HG02885 (cell line): ENCODE results near the gene SH3BP4.

Experiments
- ATAC-seq: cut with Tn5 transposase; IDR thresholded peaks from one replicate; pipeline ENCODE4 v1.9.1; 2021; ENCODE audit warnings: mild to moderate bottlenecking; ENCODE audit not compliant: unreplicated experiment, poor library complexity

SH3BP4 gene

DNA sequence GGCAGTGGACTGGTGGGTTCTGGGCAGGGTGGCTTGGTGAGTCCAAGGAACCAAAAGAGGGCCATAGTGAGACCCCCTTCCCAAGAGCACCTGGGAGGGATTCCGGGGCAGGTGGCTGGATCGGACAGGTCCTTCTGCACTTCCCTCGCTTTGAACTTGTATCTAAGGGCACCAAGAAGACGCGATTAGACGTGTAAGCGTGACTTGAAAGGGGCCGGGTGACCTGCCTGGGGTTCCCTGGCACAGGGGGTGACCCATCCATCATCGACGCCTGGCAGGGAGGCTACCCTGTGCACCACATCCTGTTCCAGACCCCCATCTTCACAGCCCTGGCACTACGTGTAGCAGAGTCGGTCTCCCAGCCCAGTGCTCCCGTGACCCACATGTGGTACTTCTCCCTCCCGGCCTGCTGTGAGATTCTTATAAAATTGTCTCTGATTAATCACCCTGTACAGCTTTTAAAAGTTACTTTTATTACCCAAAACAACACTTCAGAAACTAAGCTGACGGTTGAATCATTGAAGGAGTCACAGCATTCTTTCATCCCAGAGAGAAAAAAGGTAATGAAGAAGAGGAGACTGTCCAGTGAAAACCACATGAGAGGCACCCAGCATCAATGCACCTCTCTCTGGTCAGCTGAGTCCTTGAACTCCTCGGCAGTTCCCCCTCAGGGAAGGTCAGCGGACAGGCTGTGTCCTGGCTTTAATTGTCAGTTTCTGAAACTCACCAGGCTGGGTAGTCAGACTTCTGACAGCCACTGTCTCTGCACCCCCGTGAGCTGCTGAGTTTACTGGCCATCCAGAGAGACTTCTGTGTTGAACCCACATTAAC lies 13.0 kb downstream of the SH3BP4 start:
- ATAC-seq = no peak

DNA sequence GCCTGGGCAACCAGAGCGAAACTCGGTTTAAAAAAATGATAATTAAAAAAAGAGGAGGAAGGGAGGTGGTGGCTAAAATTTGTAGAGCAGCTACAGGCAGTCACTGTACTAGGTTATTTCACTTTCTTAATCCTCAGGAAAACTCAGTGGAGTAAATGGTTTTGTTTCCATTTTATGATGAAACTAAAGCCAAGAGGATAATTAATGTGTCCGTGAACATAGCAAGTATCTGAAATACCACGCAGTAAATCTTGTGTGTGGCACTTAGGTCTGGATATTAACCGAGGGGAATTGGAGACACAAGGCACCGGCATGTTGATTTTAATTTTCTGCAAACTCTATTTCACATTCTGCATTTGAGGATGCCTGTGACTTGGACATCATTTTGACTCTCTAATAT lies 14.5 kb downstream of the SH3BP4 start:
- ATAC-seq = no peak

DNA sequence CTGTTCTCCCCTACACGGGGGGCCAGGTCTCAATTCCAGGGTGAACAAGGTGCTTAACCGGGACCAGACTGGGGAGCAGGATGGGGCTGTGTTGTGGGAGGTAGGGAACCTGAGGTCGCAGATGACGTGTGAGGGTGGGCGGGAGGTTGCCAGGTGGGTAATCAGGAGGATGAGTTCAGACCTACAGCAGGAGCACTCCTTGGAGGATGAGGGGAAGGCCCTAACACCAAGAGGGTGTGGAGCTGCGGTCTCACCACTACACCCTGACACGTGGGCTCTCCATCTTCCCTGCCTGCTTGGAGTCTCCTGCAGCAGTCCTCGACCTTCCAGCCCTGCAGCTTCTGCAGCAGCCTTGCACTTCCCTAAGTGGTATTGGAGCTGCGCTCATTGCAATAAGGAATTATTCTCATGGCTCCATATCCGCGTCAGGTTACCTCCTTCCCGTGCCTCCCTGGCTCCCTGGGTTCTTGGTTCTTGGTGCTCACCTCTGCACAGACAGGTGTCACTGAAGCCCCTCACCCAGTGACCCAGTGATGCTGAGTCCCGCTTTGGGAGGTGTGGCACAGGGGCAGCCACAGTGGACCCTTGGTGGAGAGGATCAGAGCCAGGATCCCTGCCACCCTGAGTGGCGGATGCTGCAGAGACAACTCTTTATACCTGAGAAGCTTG lies 15.5 kb downstream of the SH3BP4 start:
- ATAC-seq = no peak

DNA sequence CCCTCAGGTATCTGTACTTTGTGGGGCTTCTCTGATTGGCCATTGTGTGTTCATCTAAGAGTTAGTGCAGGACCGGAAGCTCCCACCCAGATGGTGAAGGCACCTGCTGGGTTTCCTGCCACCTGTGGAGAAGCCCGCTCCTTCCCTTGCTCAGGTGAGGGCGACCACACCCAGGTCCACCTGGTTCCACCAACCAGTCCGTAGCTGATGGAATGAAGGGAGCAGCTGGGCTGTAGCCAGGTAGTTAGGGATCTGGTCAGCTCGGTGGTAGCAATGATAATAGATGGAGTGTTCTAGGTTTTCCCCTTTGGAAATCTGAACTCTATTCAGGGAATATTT lies 16.0 kb downstream of the SH3BP4 start:
- no peak for ATAC-seq

DNA sequence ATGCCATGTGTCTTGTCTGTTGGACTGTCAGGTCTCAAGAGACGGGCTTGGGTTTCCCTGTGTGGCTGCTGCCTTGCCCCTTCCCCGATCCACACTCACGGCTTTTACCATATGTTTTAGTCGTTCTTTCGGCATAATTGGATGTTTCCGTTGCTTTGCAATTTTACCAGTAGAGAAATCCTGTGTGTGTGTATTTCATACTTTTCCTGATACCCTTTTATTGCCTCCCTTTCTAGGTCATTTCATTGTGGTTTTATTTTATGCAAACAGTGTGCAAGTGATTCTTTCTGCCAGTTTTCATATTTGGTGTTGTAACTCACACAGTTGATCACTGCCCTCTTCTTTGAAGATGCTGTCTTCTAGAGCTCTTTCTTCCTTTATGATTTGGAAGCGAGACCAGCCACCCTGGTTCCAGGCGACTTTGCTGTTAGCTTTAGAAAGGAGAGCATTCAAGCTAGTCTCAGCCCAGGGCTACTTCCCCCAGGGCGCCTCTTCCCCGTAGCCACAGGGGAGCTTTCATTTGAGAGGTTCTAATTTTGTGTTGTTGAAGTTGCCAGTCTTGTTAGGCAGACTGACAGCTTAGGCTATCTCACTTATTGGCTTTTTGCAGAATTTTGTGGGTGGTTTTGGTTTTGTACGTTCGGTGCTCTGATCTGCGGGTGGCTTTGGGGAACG lies 17.0 kb downstream of the SH3BP4 start:
- no peak for ATAC-seq

DNA sequence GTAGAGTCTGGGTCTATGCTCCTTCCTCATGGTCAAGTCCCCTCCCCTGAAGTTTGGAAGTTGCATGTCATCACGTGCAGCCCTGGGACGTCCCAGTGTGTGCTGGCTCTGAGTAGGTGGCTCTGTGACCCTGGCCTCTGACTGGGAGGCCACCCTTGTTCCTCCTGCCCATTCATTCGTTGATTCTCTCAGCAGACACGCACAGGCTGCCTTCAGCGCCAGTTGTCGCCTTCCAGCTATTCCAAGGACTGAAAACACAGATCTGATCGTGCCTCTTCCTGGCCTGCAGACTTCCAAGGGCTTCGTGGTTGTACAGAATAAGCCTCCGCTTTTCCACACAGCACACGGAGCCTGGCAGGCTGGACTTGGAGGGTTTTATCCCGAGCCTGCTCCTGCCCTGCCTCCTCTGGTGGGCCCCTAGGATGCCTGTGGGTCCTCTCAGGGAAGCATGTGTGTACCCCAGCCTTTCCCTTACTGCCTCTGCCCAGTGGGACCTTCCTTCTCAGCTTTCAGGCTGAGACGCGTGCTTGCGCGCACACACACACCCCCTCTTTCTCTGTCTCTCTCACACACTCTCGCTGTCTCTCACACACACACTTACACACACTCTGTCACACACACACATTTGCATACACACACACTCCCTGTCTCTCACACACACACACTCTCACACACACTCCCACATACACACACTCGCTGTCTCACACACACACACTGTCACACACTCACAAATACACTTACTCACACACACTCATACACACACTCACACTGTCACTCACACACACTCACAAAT lies 17.7 kb downstream of the SH3BP4 start:
- no peak for ATAC-seq

DNA sequence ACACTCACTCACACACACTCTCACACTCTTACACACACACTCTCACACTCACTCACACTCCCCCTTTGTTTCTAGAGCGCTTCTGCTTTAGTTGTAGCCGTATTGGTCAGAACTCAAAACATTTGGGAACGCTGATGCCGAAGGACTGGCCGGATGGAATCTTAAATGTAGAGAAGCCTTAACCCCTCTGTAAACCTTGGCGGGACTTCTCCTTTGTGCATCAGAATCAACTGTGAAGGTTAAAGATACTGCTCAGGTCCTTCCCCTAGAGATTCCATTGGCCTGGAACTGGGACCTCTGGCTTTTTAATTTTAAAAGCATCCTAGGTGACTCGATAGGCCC lies 18.3 kb downstream of the SH3BP4 start:
- ATAC-seq = no peak

DNA sequence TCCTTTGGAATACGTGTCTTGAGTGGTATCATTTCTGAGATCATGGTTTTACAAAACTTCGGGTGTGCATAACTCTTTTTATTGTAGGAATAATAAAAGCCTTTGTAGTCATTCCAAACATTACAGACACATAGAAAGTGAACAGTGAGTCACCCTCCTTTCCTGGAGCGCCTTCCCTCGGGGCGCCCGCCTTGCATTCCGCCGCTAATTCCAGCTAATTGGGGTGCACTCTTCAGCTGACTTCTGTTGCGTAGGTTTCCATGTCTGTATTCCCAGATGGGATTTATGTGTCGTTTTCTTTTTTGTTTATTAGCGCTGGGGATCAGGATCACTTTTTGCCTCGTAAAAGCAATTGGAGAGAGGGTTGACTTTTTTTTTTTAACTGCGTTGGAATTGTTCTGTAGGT lies 18.7 kb downstream of the SH3BP4 start:
- ATAC-seq = no peak

DNA sequence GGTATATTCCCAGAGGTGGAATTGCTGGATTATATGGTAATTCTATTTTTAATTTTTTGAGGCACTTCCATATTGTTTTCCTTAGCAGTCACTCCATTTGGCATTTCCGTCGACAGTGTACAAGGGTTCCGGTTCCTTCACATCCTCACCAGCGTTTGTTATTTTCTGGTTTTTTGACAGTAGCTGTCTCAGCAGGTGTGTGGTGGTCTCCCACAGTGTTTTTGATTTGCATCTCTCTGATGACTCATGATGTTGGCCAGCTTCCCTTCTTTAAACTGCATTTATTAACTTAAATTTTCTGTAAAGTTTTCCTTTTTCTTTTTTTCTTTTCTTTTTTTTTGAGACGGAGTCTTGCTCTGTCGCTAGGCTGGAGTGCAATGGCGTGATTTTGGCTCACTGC lies 19.7 kb downstream of the SH3BP4 start:
- no peak for ATAC-seq

DNA sequence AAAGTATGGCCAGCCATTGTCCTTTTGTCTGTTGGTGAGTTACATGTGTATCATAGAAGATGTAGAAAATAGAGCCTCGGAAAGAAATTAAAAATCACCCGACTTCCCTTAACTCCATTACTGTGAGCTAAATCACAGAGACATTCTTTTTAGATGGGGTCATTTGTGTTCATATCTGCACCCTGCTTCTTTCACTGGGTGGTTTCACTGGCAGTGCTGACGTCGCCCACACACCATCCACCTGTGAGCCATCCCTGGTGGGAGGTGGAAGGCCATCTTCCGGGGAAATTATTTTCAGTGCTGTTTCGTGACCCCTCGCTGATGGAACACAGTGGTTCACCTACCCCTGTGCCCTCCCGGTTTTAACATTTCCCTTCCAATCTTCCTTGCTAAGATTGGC lies 21.2 kb downstream of the SH3BP4 start:
- no peak for ATAC-seq

DNA sequence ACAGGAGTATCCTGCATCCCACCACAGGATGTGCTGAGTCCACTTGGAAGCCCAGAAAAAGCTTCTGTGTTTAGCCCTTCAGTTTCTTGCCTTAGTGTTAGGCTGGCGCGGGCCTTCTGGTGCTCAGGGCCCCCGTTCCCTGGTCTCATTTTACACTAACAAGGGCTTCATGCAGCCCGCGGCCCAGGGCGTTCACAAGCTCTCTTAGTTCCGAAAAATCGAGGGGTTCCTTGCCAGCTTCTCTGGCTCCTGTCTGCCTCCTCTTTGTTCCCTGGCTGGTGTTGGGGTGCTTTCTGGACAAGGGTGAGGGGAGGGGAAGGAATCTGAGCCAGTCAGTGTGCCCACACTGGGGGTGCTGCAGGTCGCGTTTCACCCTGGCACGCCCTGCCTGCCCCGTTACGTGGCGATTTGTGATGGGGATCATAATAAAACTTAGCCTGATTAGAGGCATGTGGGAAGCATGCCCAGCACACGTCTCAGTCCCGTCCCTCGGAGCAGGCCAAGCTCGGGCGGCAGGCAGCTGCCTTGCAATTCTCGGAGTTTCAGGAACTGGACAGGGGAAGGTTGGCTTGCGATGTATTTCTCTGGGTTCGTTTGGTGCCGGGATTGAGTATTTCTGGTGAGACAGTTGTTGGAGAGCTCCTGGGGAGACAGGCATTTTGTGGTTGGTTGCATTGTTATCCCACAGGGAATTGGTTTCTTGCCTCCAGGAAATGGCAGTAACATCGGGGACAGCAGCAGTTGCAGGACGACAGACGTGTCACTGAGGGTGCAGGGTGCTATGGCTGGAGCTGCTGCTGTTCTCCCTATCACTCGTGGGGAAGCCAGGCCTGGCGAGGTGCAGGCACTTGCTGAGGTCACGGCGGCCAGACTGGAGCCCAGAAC lies 22.9 kb downstream of the SH3BP4 start:
- ATAC-seq = no peak

DNA sequence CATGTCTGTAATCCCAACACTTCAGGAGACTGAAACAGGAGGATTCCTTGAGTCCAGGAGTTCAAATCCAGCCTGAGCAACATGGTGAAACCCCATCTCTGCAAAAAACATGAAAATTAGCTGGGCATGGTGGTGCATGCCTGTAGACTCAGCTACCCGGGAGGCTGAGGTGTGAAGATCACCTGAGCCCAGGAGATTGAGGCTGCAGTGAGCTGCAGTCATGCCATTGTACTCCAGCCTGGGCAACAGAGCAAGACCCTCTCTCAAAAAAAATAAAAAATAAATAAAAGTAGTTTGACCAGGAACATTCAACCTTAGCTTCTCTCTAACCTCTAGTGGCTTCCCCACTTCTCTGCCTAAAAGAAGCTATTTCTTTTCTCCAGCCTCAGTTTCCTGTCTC lies 23.8 kb downstream of the SH3BP4 start:
- no peak for ATAC-seq

DNA sequence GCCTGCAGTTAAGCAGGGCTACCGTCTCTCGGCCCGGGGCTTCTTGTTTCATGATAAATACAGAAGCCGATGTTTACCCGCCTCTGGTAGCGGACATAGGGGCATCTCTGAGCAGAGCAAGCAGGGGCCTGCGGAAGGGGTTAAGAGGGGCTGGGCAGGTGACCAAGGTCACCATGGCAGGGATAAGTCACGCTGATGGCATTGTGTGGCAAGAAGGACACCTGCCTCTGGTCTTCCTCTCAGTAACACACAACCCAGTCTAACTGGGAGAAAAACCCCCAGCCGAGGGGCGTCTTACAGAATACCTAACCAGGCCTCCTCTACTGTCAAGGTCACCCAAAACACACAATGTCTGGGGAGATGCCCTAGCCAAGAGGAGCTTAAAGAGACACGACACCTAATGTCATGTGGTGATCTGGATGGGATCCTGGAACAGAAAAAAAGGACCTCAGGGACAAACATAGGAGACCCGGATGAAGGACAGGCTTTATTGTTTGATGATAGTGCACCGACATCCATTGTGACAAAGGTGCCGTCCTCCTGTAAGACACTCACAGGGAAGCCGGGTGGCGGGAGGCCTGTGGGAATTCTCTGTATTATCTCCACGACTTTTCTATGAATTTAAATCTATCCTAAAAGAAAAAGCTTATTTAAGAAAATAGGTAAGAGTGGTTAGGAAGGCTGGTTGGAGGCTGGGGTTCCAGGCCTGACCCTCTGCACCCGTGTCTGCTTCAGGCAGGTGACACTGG lies 24.8 kb downstream of the SH3BP4 start:
- no peak for ATAC-seq

DNA sequence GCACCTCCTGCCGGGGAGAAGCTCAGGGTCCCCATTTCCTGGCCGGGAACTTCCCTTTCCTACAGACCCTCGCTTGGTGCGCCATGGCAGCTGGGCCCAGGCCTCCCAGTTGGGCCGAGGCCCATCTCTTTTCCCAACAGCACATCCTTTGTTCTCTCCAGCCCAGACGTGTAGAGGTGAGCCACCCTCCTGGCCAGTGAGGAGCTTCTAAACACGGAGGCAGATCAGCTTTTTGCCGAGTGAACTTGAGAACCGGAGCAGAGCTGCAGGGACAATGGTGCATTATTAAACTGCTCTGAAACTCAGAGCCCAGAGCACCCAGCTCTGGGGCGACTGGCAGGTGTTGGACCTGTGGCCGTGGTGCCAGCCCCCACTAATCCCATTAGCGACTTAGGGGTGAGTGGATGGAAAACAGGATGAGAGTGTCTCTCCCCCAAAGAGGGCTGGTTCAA lies 25.4 kb downstream of the SH3BP4 start:
- no peak for ATAC-seq

DNA sequence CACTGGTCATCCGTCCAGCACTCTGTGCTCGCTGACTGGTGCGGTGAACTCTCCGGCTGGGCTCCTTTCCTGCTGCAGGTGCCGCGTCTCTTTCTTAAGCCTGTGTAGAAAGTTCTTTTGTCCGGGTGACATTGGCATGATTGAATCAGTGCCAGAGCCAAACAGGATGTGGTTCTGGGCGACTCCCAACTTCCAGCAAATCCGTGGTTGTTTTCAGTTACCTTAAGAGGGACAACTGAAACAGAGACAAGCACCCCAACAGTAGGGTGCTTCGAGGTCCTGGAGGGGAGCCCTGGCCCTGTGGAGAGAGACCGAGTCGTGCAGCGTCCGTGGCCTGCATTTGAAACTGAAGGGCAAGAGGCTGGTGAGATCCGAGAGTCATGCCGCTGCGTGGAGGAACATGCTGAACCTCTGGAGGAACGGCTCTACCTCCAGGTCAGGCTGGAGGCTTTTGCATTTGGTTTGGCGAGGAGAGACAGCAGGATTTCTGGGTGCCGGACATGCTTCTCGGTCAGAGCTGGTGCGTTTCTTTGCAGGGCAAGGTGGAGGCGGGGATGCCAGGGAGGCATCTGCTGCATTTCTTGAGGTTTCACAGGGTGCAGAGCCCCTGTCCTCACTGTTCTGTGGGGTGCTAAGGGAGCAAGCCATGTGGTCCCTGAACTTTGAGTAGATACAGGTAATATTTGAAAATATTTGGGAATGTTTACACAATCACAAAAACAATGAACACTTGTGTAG lies 26.8 kb downstream of the SH3BP4 start:
- no peak for ATAC-seq

DNA sequence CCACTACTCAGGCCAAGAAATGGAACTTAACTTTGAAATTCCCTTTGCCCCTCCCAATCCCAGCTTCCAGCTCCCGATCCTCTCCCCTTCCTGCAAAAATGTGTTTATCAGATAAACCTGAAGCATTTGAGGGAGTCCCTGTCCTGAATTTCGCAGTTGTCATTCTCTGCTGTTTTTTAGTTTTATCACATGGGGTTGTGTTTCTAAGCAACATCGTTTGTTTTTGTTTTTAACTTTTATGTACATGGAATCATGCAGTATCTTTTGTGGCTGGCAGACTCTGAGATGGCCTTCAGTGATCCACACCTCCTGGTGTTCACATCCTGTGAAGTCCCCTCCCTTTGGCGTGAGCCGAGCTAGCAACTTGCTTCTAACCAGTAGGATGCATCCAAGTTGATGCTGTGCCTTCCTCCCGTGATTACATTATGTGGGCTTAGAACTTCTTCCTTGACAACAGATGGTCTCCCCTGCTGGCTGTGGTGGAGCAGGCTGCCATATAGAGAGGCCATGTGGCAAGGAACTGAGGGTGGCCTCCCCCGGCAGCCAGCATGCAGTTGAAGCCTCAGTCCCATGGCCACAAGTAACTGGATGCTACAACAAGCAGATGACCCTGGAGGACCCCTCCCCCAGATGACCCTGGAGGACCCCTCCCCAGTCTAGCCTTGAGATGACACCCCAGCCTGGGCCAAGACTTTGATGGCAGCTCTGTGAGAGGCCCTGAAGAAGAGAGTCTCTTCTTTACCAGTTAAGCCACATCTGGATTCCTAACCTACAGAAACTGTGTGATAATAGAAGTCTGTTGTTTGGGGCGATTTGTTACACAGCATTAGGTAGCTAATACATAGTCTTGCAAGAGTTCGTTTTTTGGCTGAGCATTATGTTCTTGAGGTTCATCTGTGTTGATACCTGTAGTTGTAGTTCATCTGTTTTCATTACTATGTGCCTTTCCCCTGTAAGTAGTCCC lies 27.7 kb downstream of the SH3BP4 start:
- ATAC-seq = no peak

DNA sequence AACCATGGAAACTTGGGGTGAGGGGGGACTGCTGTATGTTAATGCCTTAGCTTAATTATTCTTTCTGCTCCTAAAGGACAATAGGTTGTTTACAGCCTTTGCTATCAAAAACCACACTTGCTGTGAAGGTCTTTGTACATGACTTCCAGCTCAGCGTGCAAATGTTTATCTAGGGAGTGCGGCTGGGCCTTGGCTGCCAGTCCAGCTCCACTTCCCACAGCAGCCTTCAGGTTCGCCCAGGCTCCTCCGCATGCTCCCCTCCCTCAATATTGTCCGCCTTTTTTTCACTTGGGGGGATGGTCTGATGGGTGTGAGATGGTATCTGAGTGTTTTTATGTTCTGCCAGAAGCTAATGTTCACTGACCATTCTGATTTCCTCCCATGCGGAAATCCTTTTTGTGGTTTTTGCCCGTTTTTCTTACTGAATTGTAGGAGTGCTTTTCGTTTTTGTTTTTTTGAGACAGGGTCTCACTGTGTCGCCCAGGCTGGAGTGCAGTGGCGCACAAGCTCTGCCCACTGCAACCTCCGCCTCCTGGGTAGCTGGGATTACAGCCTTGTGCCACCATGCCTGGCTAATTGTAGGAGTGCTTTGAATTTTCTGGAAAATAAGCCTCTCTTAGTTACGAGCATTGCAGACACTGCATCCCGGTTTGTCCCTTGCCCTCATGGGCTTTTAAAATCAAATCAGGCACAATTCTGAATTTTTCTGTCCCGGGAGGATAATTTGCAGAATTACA lies 28.8 kb downstream of the SH3BP4 start:
- ATAC-seq = no peak
